GM12878 (cell line): ENCODE results near the gene AKT3. TPM values are rescaled to one million over a fixed set of nuclear protein-coding genes. Genes with fewer than 3 reads are reported as not detected.

ENCODE experiments used
- EP300 ChIP-seq, 2 experiments: fragments of 150-350 bp in 1 of 2; IDR thresholded peaks; 2 replicates each; pipeline ENCODE4 v1.6.1; 2011 to 2012; ENCODE audit warnings: low read depth in 2 of 2, low read length in 2 of 2, borderline replicate concordance in 1 of 2, improper control_type of control experiment in 1 of 2, inconsistent platforms in 1 of 2; ENCODE audit not compliant: control insufficient read depth in 1 of 2
- KLF5 ChIP-seq: fragments of 450-650 bp; IDR thresholded peaks from 2 replicates; pipeline ENCODE4 v1.6.1; 2014; ENCODE audit warnings: mild to moderate bottlenecking; ENCODE audit not compliant: partially characterized antibody
- MLLT1 ChIP-seq: fragments of 450-650 bp; IDR thresholded peaks from 2 replicates; pipeline ENCODE4 v1.6.1; 2016; ENCODE audit warnings: mild to moderate bottlenecking
- MXI1 ChIP-seq: fragments of 150-350 bp; IDR thresholded peaks from 2 replicates; pipeline ENCODE4 v1.6.1; 2011; ENCODE audit warnings: low read depth, mild to moderate bottlenecking, inconsistent platforms, low read length, improper control_type of control experiment
- MYB ChIP-seq: fragments of 150-350 bp; IDR thresholded peaks from 2 replicates; pipeline ENCODE4 v1.6.1; 2014; ENCODE audit warnings: mild to moderate bottlenecking, low read depth, low read length, borderline replicate concordance
- MYC ChIP-seq: IDR thresholded peaks from 2 replicates; pipeline ENCODE4 v1.6.1; 2011; ENCODE audit warnings: mild to moderate bottlenecking, low read length, moderate library complexity, inconsistent platforms; ENCODE audit not compliant: insufficient read depth, insufficient replicate concordance, insufficient read length, severe bottlenecking
- RBBP5 ChIP-seq: fragments of 200-600 bp; sonication (generic); conservative IDR thresholded peaks from 2 replicates; pipeline ENCODE4 v1.6.1; 2016
- REST ChIP-seq: IDR thresholded peaks from 2 replicates; pipeline ENCODE4 v1.6.1; 2012; ENCODE audit warnings: mild to moderate bottlenecking, low read depth, low read length
- YBX1 ChIP-seq: fragments of 450-650 bp; IDR thresholded peaks from 2 replicates; pipeline ENCODE4 v1.6.1; 2016; ENCODE audit warnings: antibody characterized with exemption
- ZNF207 ChIP-seq: fragments of 450-650 bp; IDR thresholded peaks from 2 replicates; pipeline ENCODE4 v1.6.1; 2014; ENCODE audit warnings: antibody characterized with exemption, mild to moderate bottlenecking, borderline replicate concordance
- polyA plus RNA-seq, 11 experiments: library from polyadenylated mRNA; depleted of rRNA in 4 of 11; unstranded in 6 of 11; stranded (reverse) in 5 of 11; fragments of >200 nt; fragmentation: Nextera tagmentation in 4 of 11; fragmentation: Illumina TruSeq in 1 of 11; extraction: Ambion mirVana in 4 of 11; extraction: Trizol in 1 of 11; gene quantifications; 1 replicate in 1 of 11; 2 replicates in 10 of 11; pipeline versions ENCODE4 v1.2.1 to v1.2.3, GENCODE V29; 2011 to 2016; ENCODE audit warnings: inconsistent platforms in 2 of 11, missing spikeins in 2 of 11, low read depth in 1 of 11
- total RNA-seq, 4 experiments: library from RNA; depleted of rRNA in 3 of 4; stranded (reverse); fragments of >200 nt in 3 of 4; fragmentation: Illumina TruSeq in 1 of 4; extraction: Trizol in 1 of 4; gene quantifications; 2 replicates each; pipeline versions ENCODE4 v1.2.1 to v1.2.3, GENCODE V29; 2013 to 2021

AKT3 gene
- total and polyA plus RNA-seq, 10 of the 15 experiments (the other 5 are each of a cell fraction or from before 2014, with no cell fraction given): 0.03 to 0.56 (median 0.19) TPM

GRCh38 chr1:243701872-243702271 lies 148.2 kb downstream of the AKT3 start (continued):
- TF ChIP-seq REST (no peak), MLLT1 (no peak), MYC (no peak), MYB (no peak), EP300 (IDR thresholded peaks at IDR 0.05; ENCODE audit: borderline replicate concordance in 1 of 2, control insufficient read depth in 1 of 2, low read depth in 2 of 2, low read length in 2 of 2) (no peak), YBX1 (no peak), KLF5 (no peak), RBBP5 (no peak), ZNF207 (no peak), MXI1 (no peak)
